ENCODE data around the gene SSC5D.
"Not testable (repeated sequence)": the region's sequence is repeated elsewhere in the genome, so short reads cannot be mapped to it uniquely, and the experiment has no call there.

Gene SSC5D

GRCh38 chr19:55487924-55488687 lies at the start of gene SSC5D:
TSS of gene SSC5D (plus strand) at chr19:55488436. CDS start at chr19:55488590, 154 bp downstream.
- no peak for DNase-seq (ENCODE audit: low read depth)

- no peak for DNase-seq (ENCODE audit: low read depth)
Observed at GRCh38 chr19:55439052-55439451, 49.2 kb upstream of the SSC5D start.

GRCh38 chr19:55440411-55441105 lies 47.7 kb upstream of the SSC5D start:
- DNase-seq (ENCODE audit: low read depth), result no peak

GRCh38 chr19:55441319-55441691 lies 46.9 kb upstream of the SSC5D start:
- no peak for DNase-seq (ENCODE audit: low read depth)

- no peak for DNase-seq (ENCODE audit: low read depth)
Observed at GRCh38 chr19:55441692-55442321, 46.4 kb upstream of the SSC5D start.

- no peak for DNase-seq (ENCODE audit: low read depth)
Observed at GRCh38 chr19:55442372-55442961, 45.8 kb upstream of the SSC5D start.

- no peak for DNase-seq (ENCODE audit: low read depth)
Observed at GRCh38 chr19:55443045-55443823, 45.0 kb upstream of the SSC5D start, which contains the start of gene SHISA7. TSS of gene SHISA7 (minus strand) at chr19:55443300. CDS start at chr19:55442863, 437 bp downstream.

GRCh38 chr19:55443824-55444480 lies 44.3 kb upstream of the SSC5D start:
- DNase-seq (ENCODE audit: low read depth), result no peak

- no peak for DNase-seq (ENCODE audit: low read depth)
Observed at GRCh38 chr19:55444646-55445045, 43.6 kb upstream of the SSC5D start.

GRCh38 chr19:55446060-55446459 lies 42.2 kb upstream of the SSC5D start:
- no peak for DNase-seq (ENCODE audit: low read depth)

GRCh38 chr19:55447421-55448174 lies 40.6 kb upstream of the SSC5D start:
- no peak for DNase-seq (ENCODE audit: low read depth)

- DNase-seq (ENCODE audit: low read depth), result not testable (repeated sequence)
Observed at GRCh38 chr19:55448175-55448490, 40.1 kb upstream of the SSC5D start.

- DNase-seq (ENCODE audit: low read depth), result no peak
Observed at GRCh38 chr19:55449469-55449868, 38.8 kb upstream of the SSC5D start.

- DNase-seq (ENCODE audit: low read depth), result no peak
Observed at GRCh38 chr19:55451163-55451964, 36.9 kb upstream of the SSC5D start.

GRCh38 chr19:55451965-55452748 lies 36.1 kb upstream of the SSC5D start:
- DNase-seq (ENCODE audit: low read depth), result no peak

- DNase-seq (ENCODE audit: low read depth), result no peak
Observed at GRCh38 chr19:55452749-55453346, 35.4 kb upstream of the SSC5D start.

GRCh38 chr19:55453511-55454260 lies 34.5 kb upstream of the SSC5D start:
- DNase-seq (ENCODE audit: low read depth), result no peak

- DNase-seq (ENCODE audit: low read depth), result no peak
Observed at GRCh38 chr19:55454787-55455243, 33.4 kb upstream of the SSC5D start.

Data from activated T-helper 9 cell treated with anti-CD3 and anti-CD28 coated beads, Interleukin-2, amount 50 U/mL, for 16 hours (primary cell).